HG02943 (cell line): ENCODE results near the gene CYP27C1.

Experiments used
- ATAC-seq: cut with Tn5 transposase; IDR thresholded peaks from one replicate; pipeline ENCODE4 v1.9.1; 2021; ENCODE audit warnings: mild to moderate bottlenecking, low read depth, moderate library complexity; ENCODE audit not compliant: unreplicated experiment

Gene CYP27C1

GRCh38 chr2:127134833-127135830 lies 85.0 kb downstream of the CYP27C1 start:
- no peak for ATAC-seq

DNA sequence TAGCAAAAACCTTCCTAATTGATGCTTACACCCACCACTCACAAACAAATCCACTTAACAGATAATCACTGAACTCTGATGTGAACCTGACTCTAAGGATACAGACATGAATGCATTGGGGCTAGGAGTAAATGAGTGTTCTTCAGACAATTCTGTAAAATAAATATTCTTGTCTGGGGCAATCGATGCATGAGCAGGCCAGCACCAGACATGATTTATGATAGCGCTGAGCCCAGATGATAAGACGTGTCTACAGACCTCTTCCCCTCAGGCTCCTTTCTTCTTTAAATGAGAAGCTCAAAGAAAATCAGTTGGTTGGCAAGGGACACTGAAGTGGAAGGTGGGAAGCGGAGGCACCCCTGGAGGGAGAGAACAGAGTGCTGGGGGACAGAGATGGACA lies 85.9 kb downstream of the CYP27C1 start:
- ATAC-seq = no peak
